Measurements from ENCODE around the gene NACC2.

DNA sequence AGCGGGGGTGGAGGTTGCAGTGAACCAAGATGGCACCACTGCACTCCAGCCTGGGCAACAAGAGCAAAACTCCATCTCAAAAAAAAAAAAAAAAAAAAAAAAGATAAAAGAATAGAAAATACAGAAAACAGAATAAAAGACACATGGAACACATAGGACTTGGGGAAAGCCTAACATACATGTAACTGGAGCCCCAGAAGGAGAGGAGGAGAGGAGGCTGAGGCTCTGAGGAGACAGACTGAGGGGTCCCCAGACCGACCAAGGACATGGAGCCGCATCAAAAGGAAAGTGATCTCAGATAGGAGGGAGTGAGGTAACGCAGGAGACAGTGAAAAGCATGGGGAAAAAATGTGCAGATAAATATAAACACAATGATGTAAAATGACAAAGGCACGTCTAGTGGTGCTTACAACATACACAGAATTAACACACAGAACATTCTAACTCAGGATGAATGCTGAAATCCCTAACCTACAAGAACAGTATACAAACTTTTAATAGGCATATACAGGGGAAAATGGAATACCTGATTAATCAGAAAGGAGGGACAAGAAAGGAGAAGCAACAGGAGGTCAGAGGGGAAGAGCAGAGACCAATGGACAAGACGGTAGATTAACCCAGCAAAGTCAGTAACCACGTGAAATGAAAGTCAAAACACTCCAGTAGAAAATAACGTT lies 68.7 kb downstream of the NACC2 start:
- TF ChIP-seq, protein P1, sequence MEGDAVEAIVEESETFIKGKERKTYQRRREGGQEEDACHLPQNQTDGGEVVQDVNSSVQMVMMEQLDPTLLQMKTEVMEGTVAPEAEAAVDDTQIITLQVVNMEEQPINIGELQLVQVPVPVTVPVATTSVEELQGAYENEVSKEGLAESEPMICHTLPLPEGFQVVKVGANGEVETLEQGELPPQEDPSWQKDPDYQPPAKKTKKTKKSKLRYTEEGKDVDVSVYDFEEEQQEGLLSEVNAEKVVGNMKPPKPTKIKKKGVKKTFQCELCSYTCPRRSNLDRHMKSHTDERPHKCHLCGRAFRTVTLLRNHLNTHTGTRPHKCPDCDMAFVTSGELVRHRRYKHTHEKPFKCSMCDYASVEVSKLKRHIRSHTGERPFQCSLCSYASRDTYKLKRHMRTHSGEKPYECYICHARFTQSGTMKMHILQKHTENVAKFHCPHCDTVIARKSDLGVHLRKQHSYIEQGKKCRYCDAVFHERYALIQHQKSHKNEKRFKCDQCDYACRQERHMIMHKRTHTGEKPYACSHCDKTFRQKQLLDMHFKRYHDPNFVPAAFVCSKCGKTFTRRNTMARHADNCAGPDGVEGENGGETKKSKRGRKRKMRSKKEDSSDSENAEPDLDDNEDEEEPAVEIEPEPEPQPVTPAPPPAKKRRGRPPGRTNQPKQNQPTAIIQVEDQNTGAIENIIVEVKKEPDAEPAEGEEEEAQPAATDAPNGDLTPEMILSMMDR (IDR thresholded peaks at IDR 0.05 in 4 of 5, conservative IDR thresholded peaks at IDR 0.05 in 1 of 5), result no peak
- no peak for TF ChIP-seq POLR2A (IDR thresholded peaks at IDR 0.05)

Measured in gastrocnemius medialis (tissue), 4 donors.